ENCODE measurements around the gene ADAMTS2.

Gene ADAMTS2

DNA sequence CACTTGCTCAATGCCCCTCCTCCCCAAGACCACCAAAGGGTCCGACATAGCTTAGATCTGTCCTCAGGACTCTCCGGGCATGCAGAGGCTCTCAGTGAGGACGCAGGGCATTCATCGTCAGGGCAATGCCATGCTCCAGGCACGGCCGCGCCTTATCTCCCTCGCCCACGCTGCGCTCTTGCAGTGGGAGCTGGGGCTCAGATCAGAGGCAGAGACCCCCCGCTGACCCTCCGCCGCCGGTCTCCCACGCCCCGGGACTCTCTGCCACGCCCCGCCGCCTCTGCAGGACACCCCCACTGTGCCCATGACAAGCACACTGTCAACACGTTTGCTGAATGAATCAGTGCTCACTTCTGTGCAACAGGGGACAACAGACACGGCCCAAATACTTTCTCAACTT is 140.7 kb downstream of the ADAMTS2 start:
- in situ Hi-C loops (cut with HindIII; ENCODE audit: low sequenced_read_pairs) = no loop called here

DNA sequence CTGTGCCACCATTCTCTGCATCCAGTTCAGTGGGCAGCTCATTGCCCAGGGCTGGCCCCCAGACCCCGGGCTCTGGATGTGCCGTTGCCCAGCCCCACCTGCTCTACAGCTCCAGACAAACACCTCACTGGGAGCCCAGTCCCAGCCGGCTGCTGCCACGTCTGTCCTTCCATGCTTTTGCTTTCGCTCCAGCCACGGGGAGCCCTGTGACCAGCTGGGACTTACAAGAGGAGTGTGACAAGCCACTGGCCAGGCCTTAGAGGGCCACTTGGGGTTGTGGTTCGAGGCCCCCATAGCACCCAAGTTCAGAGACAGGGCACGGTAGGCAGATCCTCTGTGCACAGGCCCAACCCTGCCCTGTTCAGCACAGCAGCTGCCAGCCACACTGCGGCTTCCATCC is 142.0 kb downstream of the ADAMTS2 start:
- in situ Hi-C loops (cut with HindIII; ENCODE audit: low sequenced_read_pairs) = no loop called here

DNA sequence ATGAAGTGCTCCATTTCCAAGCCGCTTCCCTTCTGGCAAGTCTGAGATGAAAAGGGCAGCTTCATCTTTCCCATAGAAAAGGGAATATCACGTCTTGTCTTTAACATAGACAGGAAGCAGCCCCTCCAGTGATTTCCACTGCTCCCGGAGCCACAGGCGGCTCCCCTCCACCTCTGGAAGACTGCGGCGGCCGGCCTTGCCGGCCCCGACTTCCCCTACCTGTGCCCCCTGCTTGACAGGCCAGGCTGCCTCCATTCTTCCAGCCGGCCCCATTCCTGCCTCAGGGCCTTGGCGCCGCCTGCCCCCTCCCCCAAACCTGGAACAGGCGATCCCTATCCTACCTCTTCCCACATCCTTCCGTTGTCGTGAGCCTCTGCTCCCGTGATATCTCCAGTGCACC is 143.3 kb downstream of the ADAMTS2 start:
- in situ Hi-C loops (cut with HindIII; ENCODE audit: low sequenced_read_pairs) = no loop called here

DNA sequence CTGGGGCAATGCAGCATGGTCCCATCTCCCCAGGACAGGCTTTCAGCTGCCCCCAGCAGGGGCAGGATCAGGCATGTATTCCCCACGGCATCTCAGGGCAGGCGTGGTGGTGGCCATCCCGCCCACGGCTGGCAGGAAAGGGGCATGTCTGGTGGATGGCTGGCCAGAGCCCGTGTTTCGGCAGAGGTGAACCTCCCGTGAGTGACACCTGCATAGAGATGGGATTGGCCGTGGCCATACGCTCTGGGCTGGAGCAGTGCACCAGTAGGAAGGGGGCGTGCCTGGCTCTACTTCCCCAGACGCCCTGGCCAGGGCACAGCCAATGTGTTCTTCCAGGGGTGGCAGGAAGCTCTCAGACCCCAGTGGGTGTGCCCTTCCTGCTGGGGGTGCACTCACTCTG is 146.0 kb downstream of the ADAMTS2 start:
- in situ Hi-C loops (cut with HindIII; ENCODE audit: low sequenced_read_pairs) = loop anchor here (25.0 kb wide), 1 partner anchor 188 kb away; no protein-coding TSS in a partner anchor

DNA sequence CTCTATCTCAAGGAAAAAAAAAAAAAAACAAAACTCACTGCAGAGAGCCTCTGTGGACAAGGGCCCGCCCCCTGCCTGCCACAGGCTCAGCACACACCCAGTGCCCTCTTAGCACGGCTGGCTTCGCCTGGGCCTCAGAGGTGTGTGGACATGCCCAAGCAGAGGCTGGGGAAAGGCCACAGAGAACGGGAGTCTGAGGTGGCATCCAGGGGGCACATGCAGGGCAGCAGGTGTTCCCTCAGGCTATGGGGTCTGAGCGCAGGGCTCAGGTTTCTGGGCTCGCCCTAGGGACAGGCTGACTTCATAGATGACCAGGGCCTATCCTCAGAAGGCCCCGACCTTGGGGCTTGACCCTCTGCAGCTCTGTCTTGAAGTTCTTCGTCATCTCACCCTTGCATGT is 146.4 kb downstream of the ADAMTS2 start:
- in situ Hi-C loops (cut with HindIII; ENCODE audit: low sequenced_read_pairs) = loop anchor here (25.0 kb wide), 1 partner anchor 188 kb away; no protein-coding TSS in a partner anchor

DNA sequence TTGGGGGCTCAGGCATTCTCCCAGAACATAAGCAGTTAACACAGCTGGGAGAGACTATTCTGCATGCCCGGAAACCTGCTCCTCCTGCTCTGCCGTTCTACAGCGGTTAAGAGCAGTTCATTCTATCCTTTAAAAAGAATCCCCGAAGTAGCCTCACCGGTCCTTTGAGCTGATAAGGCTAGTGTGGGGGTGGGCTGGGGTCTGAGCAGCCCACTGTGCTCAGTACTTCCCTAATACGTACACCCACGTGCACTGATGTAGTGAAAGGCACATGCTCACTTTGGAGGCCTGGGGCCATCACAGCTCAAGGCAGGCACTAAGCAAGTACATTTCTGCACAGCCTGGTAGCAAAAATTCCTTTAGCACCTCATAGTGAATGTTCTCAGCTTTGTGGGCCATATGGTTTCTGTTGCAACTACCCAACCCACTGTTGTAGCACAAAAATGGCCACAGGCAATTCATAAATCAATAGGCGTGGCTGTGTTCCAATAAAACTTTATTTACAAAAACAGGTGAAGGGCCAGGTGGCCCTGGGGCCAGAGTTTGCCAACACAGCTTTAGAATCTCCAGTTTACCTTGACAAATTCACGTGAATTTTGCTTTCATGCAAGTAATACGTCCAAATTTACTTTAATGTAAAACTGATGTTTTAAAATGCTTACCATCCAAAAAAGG is 148.7 kb downstream of the ADAMTS2 start:
- in situ Hi-C loops (cut with HindIII; ENCODE audit: low sequenced_read_pairs) = loop anchor here (25.0 kb wide), 1 partner anchor 191 kb away; no protein-coding TSS in a partner anchor

DNA sequence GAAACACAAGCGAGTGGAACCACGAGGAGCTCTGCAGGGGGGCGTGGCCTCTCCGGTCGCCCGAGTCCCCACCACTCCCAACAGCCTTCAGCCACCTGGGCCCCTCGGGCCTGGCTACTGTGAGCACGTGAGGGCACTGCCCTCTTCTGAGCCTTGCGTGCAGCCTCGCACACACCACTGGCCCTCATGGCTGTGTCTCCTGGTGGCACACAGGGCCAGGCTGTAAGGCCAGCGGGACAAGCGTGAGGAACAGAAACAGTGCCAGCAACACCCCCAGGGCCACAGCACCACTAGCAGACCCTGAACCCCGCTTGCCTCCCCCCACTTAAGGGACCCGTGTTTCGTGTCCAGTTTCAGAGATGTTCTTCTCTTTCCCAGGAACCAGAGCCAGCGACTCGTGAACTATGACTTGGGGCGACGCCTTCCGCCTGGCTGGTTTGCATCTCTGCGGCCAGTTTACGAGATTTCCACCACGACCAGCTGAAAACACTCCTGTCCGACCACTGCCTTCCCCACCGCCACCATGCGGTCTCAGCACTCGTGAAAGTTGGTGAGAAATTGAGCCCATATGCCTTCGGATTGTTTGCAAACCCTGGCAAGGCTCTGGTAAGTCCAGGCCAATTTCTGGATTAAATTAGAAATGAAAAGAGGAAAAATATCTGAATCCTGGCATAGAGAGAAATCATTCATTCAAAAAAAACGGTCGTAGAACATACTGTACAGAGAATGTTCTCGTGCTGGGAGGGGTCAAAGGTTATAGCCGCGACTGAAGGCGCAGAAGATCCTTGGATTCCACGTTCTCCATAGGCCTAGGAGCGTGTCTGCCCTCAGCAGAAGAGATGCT is 149.5 kb downstream of the ADAMTS2 start:
- in situ Hi-C loops (cut with HindIII; ENCODE audit: low sequenced_read_pairs) = loop anchor here (25.0 kb wide), 1 partner anchor 192 kb away; no protein-coding TSS in a partner anchor

DNA sequence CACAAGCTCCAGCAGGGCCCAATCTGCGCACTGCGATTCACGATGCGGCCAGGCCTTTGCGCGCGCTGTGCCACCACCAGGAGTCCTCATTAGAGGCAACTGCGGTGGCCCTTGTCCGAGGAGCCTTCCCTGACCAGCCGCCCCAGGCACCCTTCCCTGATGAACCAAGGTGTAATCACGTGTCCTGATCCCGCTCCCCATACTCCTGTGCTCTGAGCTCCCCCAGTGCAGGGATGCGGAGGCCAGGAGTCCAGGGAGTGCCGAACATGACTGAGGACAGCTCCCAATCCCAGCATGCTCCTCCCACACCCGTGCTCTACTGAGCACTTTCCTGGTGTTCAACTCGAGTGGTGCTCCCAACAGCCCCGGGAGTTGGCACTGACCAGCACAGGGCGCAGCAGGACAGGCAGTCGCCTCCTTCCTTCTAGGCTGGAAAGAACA is 150.3 kb downstream of the ADAMTS2 start:
- in situ Hi-C loops (cut with HindIII; ENCODE audit: low sequenced_read_pairs) = loop anchor here (25.0 kb wide), 1 partner anchor 192 kb away; no protein-coding TSS in a partner anchor

DNA sequence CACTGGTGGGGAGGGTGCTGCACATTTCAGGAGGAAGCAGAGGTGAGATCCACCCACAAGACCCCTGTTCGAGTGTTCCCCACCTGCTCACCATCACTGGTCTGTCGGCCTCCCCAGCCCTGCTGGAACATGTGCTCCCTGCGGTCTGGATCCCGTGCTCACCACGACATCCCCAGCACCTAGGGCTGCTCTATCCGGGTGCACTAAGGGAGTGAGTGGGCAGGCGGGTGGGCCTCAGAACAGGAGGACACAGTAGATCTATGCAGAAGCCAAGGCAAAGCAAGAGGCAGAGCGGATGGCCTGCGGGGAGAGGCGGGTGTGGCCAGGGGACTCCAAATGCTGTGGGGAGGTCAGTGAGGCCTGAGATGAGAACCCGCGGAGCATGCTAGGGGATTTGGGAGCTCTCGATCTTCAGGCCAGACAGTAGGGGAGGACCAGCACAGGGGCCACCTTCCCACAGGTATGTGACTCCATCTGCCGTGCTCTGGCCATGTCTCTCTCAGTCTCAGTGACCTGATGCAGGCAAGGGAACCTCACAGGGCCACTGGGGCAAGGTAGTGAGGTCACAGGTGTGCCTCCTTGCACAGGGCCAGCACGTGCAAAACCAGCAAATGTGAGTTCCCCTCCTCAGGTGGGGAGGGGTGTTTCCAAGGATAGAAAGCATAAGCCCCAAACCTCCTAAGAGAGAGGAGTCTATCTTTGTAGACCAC is 150.9 kb downstream of the ADAMTS2 start:
- in situ Hi-C loops (cut with HindIII; ENCODE audit: low sequenced_read_pairs) = loop anchor here (25.0 kb wide), 1 partner anchor 193 kb away; no protein-coding TSS in a partner anchor

DNA sequence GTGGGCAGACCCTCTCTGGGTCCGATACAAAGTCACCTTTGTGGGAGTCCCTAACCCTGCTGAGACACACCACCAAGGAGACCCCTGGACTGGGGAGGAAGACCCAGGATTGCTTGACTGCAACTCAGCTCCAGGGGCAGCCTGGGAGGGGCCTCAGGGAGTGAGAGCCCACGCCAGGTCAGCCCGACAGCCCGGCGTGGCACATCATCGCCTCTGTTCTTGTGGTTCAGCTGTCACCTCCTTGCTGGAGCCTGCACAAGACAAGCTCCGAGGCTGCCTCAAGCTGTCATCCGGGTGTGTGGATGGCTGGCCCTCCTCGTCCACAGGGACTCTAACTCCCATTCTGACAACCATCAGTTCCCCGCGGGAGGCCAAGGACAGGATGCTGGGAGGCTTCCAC is 151.5 kb downstream of the ADAMTS2 start:
- in situ Hi-C loops (cut with HindIII; ENCODE audit: low sequenced_read_pairs) = loop anchor here (25.0 kb wide), 1 partner anchor 194 kb away; no protein-coding TSS in a partner anchor

DNA sequence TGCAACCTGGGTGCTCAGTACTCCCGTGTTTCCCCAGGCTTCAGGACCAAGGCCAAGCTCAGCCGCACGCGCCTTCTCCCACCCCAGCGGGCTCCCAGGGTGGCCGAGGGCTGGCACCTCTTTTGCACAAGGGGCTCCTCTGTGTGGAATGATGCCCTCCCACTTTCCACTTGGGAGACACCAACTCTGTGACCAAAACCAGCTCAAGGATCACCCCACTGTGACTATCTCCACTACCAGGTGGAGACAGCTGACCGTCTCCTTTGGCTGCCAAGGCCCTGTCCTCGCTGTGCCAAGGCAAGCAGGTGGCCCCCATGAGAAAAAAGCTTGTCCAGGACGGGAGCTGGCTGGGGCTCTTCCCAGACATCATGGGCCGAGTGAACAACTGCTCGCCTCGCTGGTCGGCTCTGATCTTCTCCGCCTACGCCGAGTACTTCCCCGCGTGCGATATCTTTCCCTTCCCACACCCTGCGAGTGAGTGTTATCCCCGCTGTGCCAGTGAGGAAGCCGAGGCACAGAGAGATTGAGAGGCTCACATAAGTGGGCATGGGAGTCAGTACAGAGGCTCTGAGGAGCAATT is 152.3 kb downstream of the ADAMTS2 start:
- in situ Hi-C loops (cut with HindIII; ENCODE audit: low sequenced_read_pairs) = loop anchor here (25.0 kb wide), 1 partner anchor 194 kb away; no protein-coding TSS in a partner anchor

DNA sequence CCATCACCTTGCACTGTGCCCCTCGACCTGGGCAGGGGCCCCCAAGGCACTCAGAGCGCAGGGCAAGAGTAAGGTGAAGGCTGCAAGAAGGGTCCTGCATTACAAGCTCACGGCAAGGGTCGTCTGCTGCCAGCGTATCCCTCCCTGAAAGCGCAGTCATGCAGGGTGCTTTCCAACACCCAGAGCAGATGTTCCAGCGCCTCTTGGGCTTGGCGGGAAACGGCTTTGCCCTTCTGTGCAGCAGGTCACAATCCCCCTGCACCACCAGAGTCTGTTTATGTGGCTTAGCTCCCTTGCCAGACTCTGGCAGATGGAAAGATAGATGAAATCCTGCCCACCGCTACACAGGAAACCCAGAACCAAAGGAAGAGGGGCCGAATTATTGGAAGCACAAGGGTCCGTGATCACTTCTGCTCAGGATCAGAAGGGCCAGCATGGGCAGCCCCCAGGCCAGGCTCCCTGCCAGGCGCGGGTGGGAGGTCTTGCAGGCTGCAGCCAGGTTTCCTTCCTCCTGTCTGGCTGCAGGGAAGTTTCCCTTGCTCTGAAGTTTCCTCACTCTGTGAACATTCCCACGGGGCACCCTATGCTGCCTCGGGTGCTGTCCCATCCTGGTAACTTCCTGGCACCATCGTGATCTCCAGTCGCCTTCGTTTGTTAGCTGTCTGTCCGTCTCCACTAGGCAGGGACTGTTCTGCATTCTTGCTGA is 152.9 kb downstream of the ADAMTS2 start:
- in situ Hi-C loops (cut with HindIII; ENCODE audit: low sequenced_read_pairs) = loop anchor here (25.0 kb wide), 1 partner anchor 195 kb away; no protein-coding TSS in a partner anchor

DNA sequence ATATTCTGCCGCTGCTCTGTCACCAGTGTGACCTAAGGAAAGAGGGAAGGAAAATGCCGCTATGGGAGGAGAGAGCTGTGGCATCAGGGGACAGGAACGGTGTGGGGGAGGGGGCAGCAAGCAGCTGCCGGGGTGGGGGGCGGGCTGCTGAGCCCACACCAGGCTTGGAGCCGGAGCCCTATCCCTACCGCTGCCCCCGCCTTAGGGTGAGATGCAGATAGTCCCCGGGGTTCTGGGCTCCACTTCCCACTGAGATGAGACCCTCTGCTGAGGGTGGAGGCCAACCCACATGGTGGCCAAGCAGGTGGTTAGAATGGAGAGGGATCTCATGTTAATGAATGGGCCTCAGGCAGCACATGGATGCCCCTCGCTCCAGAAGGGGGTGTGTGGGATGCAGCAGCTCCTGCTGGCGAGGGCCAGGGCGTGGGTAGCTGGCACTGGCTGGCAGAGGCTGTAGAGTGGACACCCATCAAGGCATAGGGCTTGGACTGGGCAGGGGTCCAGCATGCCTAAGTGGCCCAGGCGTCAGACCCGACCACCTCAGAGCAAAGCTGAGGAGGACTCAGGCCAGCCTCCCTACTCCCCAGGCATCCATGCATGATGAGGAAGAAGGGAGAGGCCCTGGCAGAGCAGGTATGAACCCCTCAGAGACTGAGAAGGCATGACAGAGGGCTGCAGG is 153.6 kb downstream of the ADAMTS2 start:
- in situ Hi-C loops (cut with HindIII; ENCODE audit: low sequenced_read_pairs) = loop anchor here (25.0 kb wide), 1 partner anchor 196 kb away; no protein-coding TSS in a partner anchor

DNA sequence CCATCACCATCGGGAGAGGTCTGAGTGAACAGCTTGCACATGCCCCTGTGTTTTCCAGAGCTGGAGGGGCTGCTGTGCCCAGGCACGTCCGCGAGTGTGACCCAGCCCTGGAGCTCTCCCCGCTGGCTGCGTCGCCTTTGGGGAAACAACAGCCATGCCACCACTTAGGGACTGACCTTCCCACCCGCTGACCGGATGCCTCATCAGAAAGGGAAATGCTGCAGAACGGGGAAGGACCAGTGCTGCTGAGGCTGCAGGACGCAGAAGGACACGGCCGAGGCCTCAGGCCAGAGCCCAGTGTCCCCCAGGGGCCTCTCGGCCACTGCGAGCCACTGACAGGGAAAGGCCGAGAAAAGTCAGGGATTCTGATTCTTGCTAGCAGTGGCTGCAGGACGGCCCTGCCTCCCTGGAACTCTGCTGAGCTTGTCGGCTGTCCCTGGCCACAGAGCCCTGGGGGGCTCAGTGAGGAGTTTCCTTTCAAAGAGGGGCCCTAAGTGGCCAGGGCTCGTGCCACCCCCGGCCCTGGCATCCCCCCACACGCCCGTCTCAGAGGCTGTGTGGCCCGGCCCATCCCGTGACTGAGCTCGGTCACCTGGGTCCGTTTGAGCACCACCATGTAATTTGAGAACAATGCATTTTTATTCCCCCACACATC is 154.3 kb downstream of the ADAMTS2 start:
- in situ Hi-C loops (cut with HindIII; ENCODE audit: low sequenced_read_pairs) = loop anchor here (25.0 kb wide), 1 partner anchor 196 kb away; no protein-coding TSS in a partner anchor

DNA sequence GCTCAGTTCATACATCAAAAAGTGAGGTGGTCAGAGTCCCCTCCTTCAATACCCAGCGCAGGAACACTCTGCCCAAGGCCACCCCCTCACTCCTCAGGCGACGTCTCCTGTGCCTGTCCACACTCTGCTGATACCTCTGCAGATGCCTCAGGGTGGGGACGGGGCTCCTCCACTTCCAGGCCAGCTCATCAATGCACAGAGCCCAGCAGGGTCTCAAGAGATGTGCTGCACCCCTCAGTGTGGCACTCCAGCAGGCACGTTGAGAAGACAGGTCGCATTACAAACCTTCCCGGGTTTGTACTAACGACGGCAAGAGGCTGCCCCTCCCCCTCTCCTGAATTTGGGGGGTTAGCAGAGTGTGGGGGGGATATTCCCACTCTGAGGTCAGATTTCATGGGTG is 156.6 kb downstream of the ADAMTS2 start:
- in situ Hi-C loops (cut with HindIII; ENCODE audit: low sequenced_read_pairs) = loop anchor here (25.0 kb wide), 1 partner anchor 199 kb away; no protein-coding TSS in a partner anchor

DNA sequence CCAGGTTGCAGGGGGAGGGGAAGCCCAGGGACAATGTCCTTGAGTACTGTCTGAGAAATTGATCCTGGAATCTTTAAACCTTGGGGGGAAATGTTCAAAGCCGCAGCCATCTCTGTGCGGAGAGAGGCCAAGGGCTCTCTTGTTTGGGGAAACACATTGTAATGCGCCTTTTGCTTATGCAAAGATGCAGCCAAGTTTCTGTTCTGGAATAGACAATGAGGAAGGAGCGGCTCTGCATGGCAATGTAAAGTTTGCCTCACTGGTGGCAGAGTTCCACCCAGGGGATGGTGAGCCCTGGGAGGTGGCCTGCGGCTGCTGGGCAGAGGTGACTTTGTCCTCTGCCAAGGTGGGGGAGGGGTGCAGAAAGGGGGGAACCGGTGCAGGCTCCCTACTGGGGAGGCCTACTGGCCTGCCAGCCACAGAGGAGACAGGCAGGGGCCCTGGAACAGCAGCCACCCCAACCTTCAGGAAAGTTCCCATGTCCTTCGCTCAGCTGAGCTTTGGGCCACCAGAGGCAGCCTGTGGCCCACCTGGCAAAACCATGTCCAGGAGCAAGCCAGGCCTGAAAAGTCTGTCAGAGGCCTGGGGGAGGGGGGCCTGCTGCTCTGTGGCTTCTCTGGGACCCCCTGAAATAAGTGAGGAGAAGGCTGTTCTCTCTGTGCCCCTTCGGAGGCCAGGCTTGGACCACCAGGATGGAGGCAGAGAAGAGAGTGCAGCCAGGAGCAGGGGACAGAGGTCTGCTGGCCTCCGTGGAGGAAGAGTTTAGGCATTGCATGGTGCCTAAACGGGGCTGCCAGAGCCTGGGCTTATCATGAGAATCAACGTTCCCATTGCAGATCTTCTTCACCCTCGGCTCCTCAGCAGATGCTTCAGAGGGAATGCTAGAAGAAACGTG is 157.3 kb downstream of the ADAMTS2 start:
- in situ Hi-C loops (cut with HindIII; ENCODE audit: low sequenced_read_pairs) = loop anchor here (25.0 kb wide), 1 partner anchor 199 kb away; no protein-coding TSS in a partner anchor

DNA sequence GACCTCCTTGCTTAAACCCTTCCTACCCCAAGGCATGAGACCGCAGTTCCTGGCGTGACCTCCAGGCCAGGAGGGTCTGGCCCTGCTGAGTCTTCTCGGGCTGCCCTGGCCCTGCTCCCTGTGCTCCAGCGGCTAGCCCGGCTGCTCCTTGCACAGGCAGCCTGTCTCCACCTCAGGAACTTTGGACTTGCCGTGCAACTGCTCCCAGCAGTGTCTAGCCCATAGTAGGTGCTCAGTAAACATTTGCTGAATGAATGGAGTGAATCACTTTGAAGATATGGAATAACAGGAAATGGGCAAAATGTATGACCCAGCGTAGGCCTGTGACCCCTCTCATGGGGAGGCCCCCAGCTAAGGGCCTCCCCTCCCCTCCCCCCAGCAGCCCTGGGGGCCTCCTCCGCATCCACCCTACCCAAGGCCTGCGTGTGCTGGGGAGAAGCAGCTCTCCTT is 158.0 kb downstream of the ADAMTS2 start:
- in situ Hi-C loops (cut with HindIII; ENCODE audit: low sequenced_read_pairs) = loop anchor here (25.0 kb wide), 1 partner anchor 200 kb away; no protein-coding TSS in a partner anchor

Data from DLD1 (cell line).